Measurements from ENCODE around the gene CYP19A1.

CYP19A1 gene

DNA sequence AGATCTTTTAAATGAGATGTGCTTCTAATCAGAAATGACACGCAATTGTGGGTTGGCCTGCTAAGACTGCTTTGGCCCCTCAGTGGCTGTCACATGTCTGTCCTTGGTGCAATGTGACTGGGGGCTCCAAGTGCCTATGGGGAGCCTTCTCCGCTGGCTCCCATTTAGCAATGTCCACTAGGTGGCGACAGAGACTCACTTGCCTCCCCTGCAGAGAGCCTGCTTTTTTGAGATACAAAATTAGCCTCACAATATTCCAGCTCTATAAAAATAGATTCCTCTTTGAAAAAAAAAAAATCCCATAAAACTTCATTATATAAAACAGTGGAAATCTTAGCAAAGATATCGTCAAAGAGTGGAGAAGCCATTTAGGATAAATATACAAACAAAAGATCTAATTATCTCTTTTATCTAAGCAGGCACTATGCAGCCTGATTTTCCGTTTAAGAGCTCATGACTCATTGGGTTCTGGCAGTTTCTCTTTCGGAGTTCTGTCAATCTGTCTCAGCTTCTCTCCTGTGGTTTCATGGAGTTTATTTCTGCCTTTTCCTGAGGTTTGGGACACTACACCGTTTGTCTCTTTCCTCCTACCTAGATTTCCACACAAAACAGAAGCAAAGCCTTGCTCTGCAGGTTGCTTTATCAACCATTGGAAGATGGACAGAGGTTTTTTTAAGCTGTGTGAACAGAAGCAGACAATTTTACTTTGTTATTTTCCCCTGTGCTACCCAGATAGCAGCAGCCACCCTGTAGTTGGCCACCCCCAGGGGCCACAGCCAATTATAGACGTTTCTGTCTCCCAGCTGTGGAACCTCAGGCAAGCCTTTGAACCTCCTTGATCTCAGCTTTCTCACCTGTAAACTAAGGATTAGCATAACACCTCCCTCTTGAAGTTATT is 175.3 kb downstream of the CYP19A1 start:
- Histone ChIP-seq H3K9me2 (ENCODE audit: low read depth, low read length) (no peaks in the 10 kb centered on the region), H3K4me1 (ENCODE audit: insufficient read depth, low read length, severe bottlenecking) (no peaks in the 10 kb centered on the region), H3F3A (ENCODE audit: insufficient read depth, low read length) (no peaks in the 10 kb centered on the region), H2AFZ (ENCODE audit: low read length) (no peak overlapping the region), H3K9ac (ENCODE audit: low read length) (no peak overlapping the region), H3K27ac (ENCODE audit: low read depth, low read length, poor library complexity, severe bottlenecking) (no peak overlapping the region), H3K79me2 (ENCODE audit: insufficient read depth, low read length) (no peaks in the 10 kb centered on the region), H3K9me3 (ENCODE audit: low read length) (no peaks in the 10 kb centered on the region), H3K27me3 (ENCODE audit: insufficient read depth, low read length) (no peaks in the 10 kb centered on the region), H3K36me3 (ENCODE audit: insufficient read depth, low read length) (no peaks in the 10 kb centered on the region), H3K4me3 (ENCODE audit: low read depth, low read length, poor library complexity, severe bottlenecking) (no peak overlapping the region), H3K4me2 (ENCODE audit: low read length) (no peak overlapping the region), H4K20me1 (ENCODE audit: insufficient read depth, low read length) (no peaks in the 10 kb centered on the region)
- no peak for TF ChIP-seq EZH2 (IDR thresholded peaks at IDR 0.05; ENCODE audit: borderline replicate concordance, low read length)
- TF ChIP-seq, protein P1, sequence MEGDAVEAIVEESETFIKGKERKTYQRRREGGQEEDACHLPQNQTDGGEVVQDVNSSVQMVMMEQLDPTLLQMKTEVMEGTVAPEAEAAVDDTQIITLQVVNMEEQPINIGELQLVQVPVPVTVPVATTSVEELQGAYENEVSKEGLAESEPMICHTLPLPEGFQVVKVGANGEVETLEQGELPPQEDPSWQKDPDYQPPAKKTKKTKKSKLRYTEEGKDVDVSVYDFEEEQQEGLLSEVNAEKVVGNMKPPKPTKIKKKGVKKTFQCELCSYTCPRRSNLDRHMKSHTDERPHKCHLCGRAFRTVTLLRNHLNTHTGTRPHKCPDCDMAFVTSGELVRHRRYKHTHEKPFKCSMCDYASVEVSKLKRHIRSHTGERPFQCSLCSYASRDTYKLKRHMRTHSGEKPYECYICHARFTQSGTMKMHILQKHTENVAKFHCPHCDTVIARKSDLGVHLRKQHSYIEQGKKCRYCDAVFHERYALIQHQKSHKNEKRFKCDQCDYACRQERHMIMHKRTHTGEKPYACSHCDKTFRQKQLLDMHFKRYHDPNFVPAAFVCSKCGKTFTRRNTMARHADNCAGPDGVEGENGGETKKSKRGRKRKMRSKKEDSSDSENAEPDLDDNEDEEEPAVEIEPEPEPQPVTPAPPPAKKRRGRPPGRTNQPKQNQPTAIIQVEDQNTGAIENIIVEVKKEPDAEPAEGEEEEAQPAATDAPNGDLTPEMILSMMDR (IDR thresholded peaks at IDR 0.05; ENCODE audit: low read length) = peak; percentile 95

DNA sequence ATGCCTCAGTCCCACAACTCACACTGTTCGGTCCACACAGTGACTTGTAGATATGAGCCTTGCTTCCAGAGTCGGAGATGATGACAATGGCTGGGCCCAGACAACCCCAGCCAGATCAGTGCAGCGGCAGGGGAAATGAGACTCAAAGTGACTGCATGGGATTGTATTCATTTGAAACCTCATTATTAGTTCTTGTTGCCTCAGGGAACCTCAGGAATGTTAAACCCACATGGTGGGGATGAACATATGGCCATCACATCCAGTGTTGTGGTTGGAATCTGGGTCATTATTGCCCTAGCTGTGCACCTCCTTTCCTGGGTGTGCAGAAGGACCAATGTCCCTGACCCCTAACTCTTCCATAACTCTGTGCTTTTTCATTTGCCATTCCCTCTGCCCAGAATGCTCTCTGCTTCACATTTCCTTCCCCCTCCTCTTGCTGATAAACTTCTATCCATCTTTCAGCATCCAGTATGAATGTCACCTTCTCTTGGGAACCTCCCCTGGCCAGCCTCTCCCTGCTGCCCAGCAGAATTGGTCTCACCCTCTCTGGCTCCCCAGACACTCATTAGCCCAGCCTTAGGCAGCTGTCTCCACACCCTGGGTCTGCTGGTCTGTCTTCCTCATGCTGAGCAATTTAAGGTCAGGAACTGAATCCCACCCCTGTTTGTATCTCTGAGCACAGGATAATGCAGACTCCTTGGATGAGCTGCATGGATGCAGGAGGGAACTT is 176.7 kb downstream of the CYP19A1 start:
- Histone ChIP-seq H2AFZ (ENCODE audit: low read length) (no peak overlapping the region), H3K9me3 (ENCODE audit: low read length) (no peaks in the 10 kb centered on the region), H3K27ac (ENCODE audit: low read depth, low read length, poor library complexity, severe bottlenecking) (no peak overlapping the region), H3F3A (ENCODE audit: insufficient read depth, low read length) (no peaks in the 10 kb centered on the region), H3K9ac (ENCODE audit: low read length) (no peak overlapping the region), H3K9me2 (ENCODE audit: low read depth, low read length) (no peaks in the 10 kb centered on the region), H3K36me3 (ENCODE audit: insufficient read depth, low read length) (no peaks in the 10 kb centered on the region), H4K20me1 (ENCODE audit: insufficient read depth, low read length) (no peaks in the 10 kb centered on the region), H3K4me2 (ENCODE audit: low read length) (no peak overlapping the region), H3K4me3 (ENCODE audit: low read depth, low read length, poor library complexity, severe bottlenecking) (no peak overlapping the region), H3K27me3 (ENCODE audit: insufficient read depth, low read length) (no peaks in the 10 kb centered on the region), H3K79me2 (ENCODE audit: insufficient read depth, low read length) (no peaks in the 10 kb centered on the region), H3K4me1 (ENCODE audit: insufficient read depth, low read length, severe bottlenecking) (no peaks in the 10 kb centered on the region)
- no peak for TF ChIP-seq EZH2 (IDR thresholded peaks at IDR 0.05; ENCODE audit: borderline replicate concordance, low read length)
- TF ChIP-seq, protein P1 (IDR thresholded peaks at IDR 0.05; ENCODE audit: low read length) = no peak

DNA sequence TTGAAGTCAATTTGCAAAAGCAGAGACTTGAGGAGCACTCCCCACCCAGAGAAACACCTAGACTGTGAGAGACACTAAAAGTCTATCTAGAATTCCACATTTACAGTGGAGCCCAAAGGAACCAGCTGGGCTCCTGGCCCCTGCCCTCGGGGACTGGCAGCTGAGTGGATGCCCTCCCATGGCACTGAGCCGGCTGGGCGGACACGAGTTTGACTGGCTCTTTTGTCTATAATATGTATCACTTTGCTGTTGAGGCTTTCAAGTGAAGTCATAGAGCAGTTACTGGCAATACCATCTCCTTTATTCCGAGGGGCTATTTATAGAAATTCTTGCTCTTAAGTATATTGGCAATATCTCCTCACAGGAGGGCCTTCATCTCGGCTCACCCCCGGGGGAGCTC is 177.9 kb downstream of the CYP19A1 start:
- Histone ChIP-seq H3K27ac (ENCODE audit: low read depth, low read length, poor library complexity, severe bottlenecking) (no peak overlapping the region), H3K79me2 (ENCODE audit: insufficient read depth, low read length) (no peaks in the 10 kb centered on the region), H3K27me3 (ENCODE audit: insufficient read depth, low read length) (no peaks in the 10 kb centered on the region), H3K9me3 (ENCODE audit: low read length) (no peaks in the 10 kb centered on the region), H4K20me1 (ENCODE audit: insufficient read depth, low read length) (no peaks in the 10 kb centered on the region), H3K36me3 (ENCODE audit: insufficient read depth, low read length) (no peaks in the 10 kb centered on the region), H2AFZ (ENCODE audit: low read length) (no peak overlapping the region), H3K4me2 (ENCODE audit: low read length) (no peak overlapping the region), H3K9me2 (ENCODE audit: low read depth, low read length) (no peaks in the 10 kb centered on the region), H3K4me3 (ENCODE audit: low read depth, low read length, poor library complexity, severe bottlenecking) (no peak overlapping the region), H3K9ac (ENCODE audit: low read length) (no peak overlapping the region), H3K4me1 (ENCODE audit: insufficient read depth, low read length, severe bottlenecking) (no peaks in the 10 kb centered on the region), H3F3A (ENCODE audit: insufficient read depth, low read length) (no peaks in the 10 kb centered on the region)
- TF ChIP-seq, protein P1 (IDR thresholded peaks at IDR 0.05; ENCODE audit: low read length) = no peak
- TF ChIP-seq EZH2 (IDR thresholded peaks at IDR 0.05; ENCODE audit: borderline replicate concordance, low read length) = no peak

Data from OCI-LY1 (cell line).